SK-N-SH treated with all-trans-retinoic acid at 6 μM for 48 hours (cell line): ENCODE data around the gene ANKRA2.

Experiments used
- ARNTL ChIP-seq: fragments of 450-650 bp; formaldehyde crosslinking; IDR thresholded peaks from 2 replicates; pipeline ENCODE4 v1.5.0; 2020; ENCODE audit warnings: low read depth, mild to moderate bottlenecking, moderate library complexity, borderline replicate concordance
- CSDC2 ChIP-seq: fragments of 250-450 bp; sonication (Bioruptor Pico); IDR thresholded peaks from 2 replicates; pipeline ENCODE4 v1.5.0; 2020; ENCODE audit warnings: mild to moderate bottlenecking, moderate library complexity
- RARB ChIP-seq: fragments of 250-450 bp; sonication (Bioruptor Pico); IDR thresholded peaks from 2 replicates; pipeline ENCODE4 v1.8.0; 2021; ENCODE audit warnings: mild to moderate bottlenecking, moderate library complexity
- SNAI2 ChIP-seq: fragments of 250-450 bp; sonication (Bioruptor Pico); IDR thresholded peaks from 2 replicates; pipeline ENCODE4 v1.5.0; 2020; ENCODE audit warnings: mild to moderate bottlenecking, moderate library complexity
- ZFP3 ChIP-seq: fragments of 250-450 bp; sonication (Bioruptor Pico); IDR thresholded peaks from 2 replicates; pipeline ENCODE4 v1.5.0; 2020; ENCODE audit warnings: mild to moderate bottlenecking, moderate library complexity
- ZFP30 ChIP-seq: fragments of 450-650 bp; formaldehyde crosslinking; IDR thresholded peaks from 2 replicates; pipeline ENCODE4 v1.5.0; 2022; ENCODE audit warnings: mild to moderate bottlenecking, moderate library complexity
- ZNF8 ChIP-seq: fragments of 450-650 bp; formaldehyde crosslinking; IDR thresholded peaks from 2 replicates; pipeline ENCODE4 v1.5.0; 2020; ENCODE audit warnings: mild to moderate bottlenecking, moderate library complexity
- TF ChIP-seq, protein P1 (sequence below): fragments of 250-450 bp; sonication (Bioruptor Pico); IDR thresholded peaks from 2 replicates; pipeline ENCODE4 v1.8.0; 2020; ENCODE audit warnings: mild to moderate bottlenecking, moderate library complexity, borderline replicate concordance
- TF ChIP-seq, protein P2 (sequence below): fragments of 250-450 bp; sonication (Bioruptor Pico); IDR thresholded peaks from 2 replicates; pipeline ENCODE4 v1.8.0; 2021; ENCODE audit warnings: low read depth, mild to moderate bottlenecking, moderate library complexity, borderline replicate concordance
- TF ChIP-seq, protein P3 (sequence below): fragments of 250-450 bp; sonication (Bioruptor Pico); IDR thresholded peaks from 2 replicates; pipeline ENCODE4 v1.5.1; 2021; ENCODE audit warnings: mild to moderate bottlenecking, moderate library complexity
- TF ChIP-seq, protein P4 (sequence below): fragments of 250-450 bp; sonication (Bioruptor Pico); IDR thresholded peaks from 2 replicates; pipeline ENCODE4 v1.5.0; 2020; ENCODE audit warnings: mild to moderate bottlenecking, moderate library complexity
- TF ChIP-seq, protein P5 (sequence below): fragments of 250-450 bp; sonication (Bioruptor Pico); IDR thresholded peaks from 2 replicates; pipeline ENCODE4 v1.5.1; 2020; ENCODE audit warnings: low read depth, mild to moderate bottlenecking, moderate library complexity

DNA sequence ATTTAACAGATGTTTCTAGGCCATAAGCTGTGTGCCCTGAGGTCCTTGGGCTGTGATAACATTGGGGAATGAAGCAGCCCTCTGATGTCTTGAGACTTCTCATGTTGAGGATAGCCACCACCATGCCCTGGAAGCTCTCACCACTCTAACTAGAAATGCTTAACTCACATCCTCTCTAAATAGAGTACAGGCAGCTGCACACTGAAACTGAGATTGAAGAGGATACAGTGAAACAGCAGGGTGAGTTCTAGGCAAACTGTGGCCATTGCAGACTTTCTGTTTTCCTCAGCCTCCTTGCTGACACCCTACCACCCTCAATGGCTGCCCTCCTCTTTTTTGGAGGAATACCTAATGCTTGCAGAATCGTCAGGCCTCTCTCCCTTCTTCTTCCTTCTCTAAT lies 22.5 kb upstream of the ANKRA2 start:
- TF ChIP-seq, protein P1, sequence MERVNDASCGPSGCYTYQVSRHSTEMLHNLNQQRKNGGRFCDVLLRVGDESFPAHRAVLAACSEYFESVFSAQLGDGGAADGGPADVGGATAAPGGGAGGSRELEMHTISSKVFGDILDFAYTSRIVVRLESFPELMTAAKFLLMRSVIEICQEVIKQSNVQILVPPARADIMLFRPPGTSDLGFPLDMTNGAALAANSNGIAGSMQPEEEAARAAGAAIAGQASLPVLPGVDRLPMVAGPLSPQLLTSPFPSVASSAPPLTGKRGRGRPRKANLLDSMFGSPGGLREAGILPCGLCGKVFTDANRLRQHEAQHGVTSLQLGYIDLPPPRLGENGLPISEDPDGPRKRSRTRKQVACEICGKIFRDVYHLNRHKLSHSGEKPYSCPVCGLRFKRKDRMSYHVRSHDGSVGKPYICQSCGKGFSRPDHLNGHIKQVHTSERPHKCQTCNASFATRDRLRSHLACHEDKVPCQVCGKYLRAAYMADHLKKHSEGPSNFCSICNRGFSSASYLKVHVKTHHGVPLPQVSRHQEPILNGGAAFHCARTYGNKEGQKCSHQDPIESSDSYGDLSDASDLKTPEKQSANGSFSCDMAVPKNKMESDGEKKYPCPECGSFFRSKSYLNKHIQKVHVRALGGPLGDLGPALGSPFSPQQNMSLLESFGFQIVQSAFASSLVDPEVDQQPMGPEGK: no peak
- TF ChIP-seq, protein P2, sequence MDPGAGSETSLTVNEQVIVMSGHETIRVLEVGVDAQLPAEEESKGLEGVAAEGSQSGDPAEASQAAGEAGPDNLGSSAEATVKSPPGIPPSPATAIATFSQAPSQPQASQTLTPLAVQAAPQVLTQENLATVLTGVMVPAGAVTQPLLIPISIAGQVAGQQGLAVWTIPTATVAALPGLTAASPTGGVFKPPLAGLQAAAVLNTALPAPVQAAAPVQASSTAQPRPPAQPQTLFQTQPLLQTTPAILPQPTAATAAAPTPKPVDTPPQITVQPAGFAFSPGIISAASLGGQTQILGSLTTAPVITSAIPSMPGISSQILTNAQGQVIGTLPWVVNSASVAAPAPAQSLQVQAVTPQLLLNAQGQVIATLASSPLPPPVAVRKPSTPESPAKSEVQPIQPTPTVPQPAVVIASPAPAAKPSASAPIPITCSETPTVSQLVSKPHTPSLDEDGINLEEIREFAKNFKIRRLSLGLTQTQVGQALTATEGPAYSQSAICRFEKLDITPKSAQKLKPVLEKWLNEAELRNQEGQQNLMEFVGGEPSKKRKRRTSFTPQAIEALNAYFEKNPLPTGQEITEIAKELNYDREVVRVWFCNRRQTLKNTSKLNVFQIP (CRISPR knock-in tag): no peak
- TF ChIP-seq, protein P3, sequence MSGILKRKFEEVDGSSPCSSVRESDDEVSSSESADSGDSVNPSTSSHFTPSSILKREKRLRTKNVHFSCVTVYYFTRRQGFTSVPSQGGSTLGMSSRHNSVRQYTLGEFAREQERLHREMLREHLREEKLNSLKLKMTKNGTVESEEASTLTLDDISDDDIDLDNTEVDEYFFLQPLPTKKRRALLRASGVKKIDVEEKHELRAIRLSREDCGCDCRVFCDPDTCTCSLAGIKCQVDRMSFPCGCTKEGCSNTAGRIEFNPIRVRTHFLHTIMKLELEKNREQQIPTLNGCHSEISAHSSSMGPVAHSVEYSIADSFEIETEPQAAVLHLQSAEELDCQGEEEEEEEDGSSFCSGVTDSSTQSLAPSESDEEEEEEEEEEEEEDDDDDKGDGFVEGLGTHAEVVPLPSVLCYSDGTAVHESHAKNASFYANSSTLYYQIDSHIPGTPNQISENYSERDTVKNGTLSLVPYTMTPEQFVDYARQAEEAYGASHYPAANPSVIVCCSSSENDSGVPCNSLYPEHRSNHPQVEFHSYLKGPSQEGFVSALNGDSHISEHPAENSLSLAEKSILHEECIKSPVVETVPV (CRISPR knock-in tag): no peak
- TF ChIP-seq, protein P4, sequence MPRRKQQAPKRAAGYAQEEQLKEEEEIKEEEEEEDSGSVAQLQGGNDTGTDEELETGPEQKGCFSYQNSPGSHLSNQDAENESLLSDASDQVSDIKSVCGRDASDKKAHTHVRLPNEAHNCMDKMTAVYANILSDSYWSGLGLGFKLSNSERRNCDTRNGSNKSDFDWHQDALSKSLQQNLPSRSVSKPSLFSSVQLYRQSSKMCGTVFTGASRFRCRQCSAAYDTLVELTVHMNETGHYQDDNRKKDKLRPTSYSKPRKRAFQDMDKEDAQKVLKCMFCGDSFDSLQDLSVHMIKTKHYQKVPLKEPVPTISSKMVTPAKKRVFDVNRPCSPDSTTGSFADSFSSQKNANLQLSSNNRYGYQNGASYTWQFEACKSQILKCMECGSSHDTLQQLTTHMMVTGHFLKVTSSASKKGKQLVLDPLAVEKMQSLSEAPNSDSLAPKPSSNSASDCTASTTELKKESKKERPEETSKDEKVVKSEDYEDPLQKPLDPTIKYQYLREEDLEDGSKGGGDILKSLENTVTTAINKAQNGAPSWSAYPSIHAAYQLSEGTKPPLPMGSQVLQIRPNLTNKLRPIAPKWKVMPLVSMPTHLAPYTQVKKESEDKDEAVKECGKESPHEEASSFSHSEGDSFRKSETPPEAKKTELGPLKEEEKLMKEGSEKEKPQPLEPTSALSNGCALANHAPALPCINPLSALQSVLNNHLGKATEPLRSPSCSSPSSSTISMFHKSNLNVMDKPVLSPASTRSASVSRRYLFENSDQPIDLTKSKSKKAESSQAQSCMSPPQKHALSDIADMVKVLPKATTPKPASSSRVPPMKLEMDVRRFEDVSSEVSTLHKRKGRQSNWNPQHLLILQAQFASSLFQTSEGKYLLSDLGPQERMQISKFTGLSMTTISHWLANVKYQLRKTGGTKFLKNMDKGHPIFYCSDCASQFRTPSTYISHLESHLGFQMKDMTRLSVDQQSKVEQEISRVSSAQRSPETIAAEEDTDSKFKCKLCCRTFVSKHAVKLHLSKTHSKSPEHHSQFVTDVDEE (CRISPR knock-in tag): no peak
- TF ChIP-seq ARNTL (CRISPR knock-in tag) (no peak), RARB (CRISPR knock-in tag) (no peak), ZFP3 (CRISPR knock-in tag) (no peak), ZFP30 (no peak), CSDC2 (no peak), ZNF8 (CRISPR knock-in tag) (no peak), SNAI2 (CRISPR knock-in tag) (no peak)
- TF ChIP-seq, protein P5, sequence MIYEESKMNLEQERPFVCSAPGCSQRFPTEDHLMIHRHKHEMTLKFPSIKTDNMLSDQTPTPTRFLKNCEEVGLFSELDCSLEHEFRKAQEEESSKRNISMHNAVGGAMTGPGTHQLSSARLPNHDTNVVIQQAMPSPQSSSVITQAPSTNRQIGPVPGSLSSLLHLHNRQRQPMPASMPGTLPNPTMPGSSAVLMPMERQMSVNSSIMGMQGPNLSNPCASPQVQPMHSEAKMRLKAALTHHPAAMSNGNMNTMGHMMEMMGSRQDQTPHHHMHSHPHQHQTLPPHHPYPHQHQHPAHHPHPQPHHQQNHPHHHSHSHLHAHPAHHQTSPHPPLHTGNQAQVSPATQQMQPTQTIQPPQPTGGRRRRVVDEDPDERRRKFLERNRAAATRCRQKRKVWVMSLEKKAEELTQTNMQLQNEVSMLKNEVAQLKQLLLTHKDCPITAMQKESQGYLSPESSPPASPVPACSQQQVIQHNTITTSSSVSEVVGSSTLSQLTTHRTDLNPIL (CRISPR knock-in tag): no peak
